NCI-H1105 (cell line): ENCODE measurements around the gene ARPP21.

Source experiments
- DNase-seq: peaks from one replicate; lab custom pipeline; 2025; lab: John Stamatoyannopoulos, UW

The ARPP21 gene

GRCh38 chr3:35737527-35737926 is 98.2 kb downstream of the ARPP21 start:
- no peak for DNase-seq

- DNase-seq: no peak
These were observed 98.8 kb downstream of the ARPP21 start for GRCh38 chr3:35737934-35738706.

- DNase-seq: no peak
These were observed 100.0 kb downstream of the ARPP21 start for GRCh38 chr3:35739181-35739809.

- no peak for DNase-seq
These were observed 100.7 kb downstream of the ARPP21 start for GRCh38 chr3:35739964-35740527.

- DNase-seq: no peak
These were observed 103.9 kb downstream of the ARPP21 start for GRCh38 chr3:35743218-35743617.

GRCh38 chr3:35744419-35744818 is 105.1 kb downstream of the ARPP21 start:
- no peak for DNase-seq

GRCh38 chr3:35745351-35745750 is 106.0 kb downstream of the ARPP21 start:
- DNase-seq: no peak

- no peak for DNase-seq
These were observed 106.6 kb downstream of the ARPP21 start for GRCh38 chr3:35745802-35746484.

- no peak for DNase-seq
These were observed 107.2 kb downstream of the ARPP21 start for GRCh38 chr3:35746492-35746891.

- no peak for DNase-seq
These were observed 108.8 kb downstream of the ARPP21 start for GRCh38 chr3:35748144-35748543.

GRCh38 chr3:35751207-35751606 is 111.9 kb downstream of the ARPP21 start:
- DNase-seq: no peak

- no peak for DNase-seq
These were observed 118.8 kb downstream of the ARPP21 start for GRCh38 chr3:35757991-35758757.

- no peak for DNase-seq
These were observed 120.8 kb downstream of the ARPP21 start for GRCh38 chr3:35760146-35760545.

GRCh38 chr3:35761311-35761710 is 122.0 kb downstream of the ARPP21 start:
- no peak for DNase-seq

GRCh38 chr3:35772381-35773015 is 133.2 kb downstream of the ARPP21 start:
- DNase-seq: peak; percentile 8

- no peak for DNase-seq
These were observed 134.1 kb downstream of the ARPP21 start for GRCh38 chr3:35773417-35773816.

- no peak for DNase-seq
These were observed 137.0 kb downstream of the ARPP21 start for GRCh38 chr3:35776346-35776745.

- no peak for DNase-seq
These were observed 137.7 kb downstream of the ARPP21 start for GRCh38 chr3:35777065-35777464.

- no peak for DNase-seq
These were observed 138.5 kb downstream of the ARPP21 start for GRCh38 chr3:35777563-35778554.

GRCh38 chr3:35779611-35780010 is 140.3 kb downstream of the ARPP21 start:
- DNase-seq: no peak
